ENCODE results near the gene LALBA. TPM values are rescaled to one million over a fixed set of nuclear protein-coding genes. Genes with fewer than 3 reads are reported as not detected.
"Not testable (repeated sequence)": the region's sequence is repeated elsewhere in the genome, so short reads cannot be mapped to it uniquely, and the experiment has no call there.

The LALBA gene
- total RNA-seq, 1 experiment from 2014 or later = not detected

DNA sequence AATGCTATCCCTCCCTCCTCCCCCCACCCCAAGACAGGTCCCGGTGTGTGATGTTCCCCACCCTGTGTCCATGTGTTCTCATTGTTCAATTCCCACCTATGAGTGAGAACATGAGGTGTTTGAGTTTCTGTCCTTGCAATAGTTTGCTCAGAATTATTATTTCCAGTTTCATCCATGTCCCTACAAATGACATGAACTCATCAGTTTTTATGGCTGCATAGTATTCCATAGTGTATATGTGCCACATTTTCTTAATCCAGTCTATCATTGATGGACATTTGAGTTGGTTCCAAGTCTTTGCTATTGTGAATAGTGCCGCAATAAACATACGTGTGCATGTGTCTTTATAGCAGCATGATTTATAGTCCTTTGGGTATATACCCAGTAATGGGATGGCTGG lies 22.8 kb downstream of the LALBA start:
- ATAC-seq; H3K27me3 Mint-ChIP-seq (ENCODE audit: low read depth); CTCF ChIA-PET; H3K4me1 Mint-ChIP-seq; H3K4me3 Mint-ChIP-seq; DNase-seq (ENCODE audit: low spot score); H3K27ac Mint-ChIP-seq; POLR2A ChIA-PET: not testable (repeated sequence)
- Mint-ChIP-seq H3K36me3 (peaks cover 15% of the 10 kb centered on the region; the same call in 1 of the 2 replicates), H3K9me3 (peaks cover 36% of the 10 kb centered on the region)

DNA sequence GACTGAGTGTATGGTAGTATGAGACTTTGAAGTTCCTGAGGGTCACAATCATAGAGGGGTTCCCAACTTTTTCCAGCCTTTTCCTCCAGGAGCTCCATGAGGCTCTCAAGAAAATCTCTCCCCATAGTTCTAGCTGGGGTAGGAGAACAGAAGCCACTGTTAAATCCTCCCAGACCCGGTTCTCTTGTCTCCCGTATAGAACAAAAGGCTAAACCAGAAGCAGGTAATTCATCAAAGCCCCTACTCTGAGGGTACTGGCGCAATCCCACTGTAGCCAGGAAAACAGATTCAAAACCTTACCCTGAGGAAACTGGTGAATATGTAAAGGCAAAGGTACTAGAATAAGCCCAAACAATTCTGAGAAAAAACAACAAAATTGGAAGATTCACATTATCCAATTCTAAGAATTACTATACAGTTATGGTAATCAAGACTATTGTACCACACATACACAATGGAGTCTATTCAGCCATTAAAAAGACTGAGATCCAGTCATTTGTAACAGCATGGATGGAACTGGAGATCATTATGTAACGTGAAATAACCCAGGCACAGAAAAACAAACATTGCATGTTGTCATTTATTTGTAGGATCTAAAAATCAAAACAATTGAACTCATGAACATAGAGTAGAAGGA lies 23.9 kb downstream of the LALBA start:
- peaks cover 26% of the 10 kb centered on the region for H3K9me3 Mint-ChIP-seq
- peaks cover 5% of the 10 kb centered on the region; the same call in 1 of the 2 replicates for H3K36me3 Mint-ChIP-seq
- TF ChIP-seq ZNF317 (CRISPR knock-in tag; IDR thresholded peaks at IDR 0.05; ENCODE audit: borderline replicate concordance, low read depth) (no peak), NR3C1 (CRISPR knock-in tag; conservative IDR thresholded peaks at IDR 0.05; ENCODE audit: low read depth) (no peak), GRHL2 (CRISPR knock-in tag; IDR thresholded peaks at IDR 0.05; ENCODE audit: insufficient replicate concordance, severe bottlenecking) (no peak), ZNF416 (CRISPR knock-in tag; IDR thresholded peaks at IDR 0.05) (no peak)
- TF ChIP-seq, protein P1, sequence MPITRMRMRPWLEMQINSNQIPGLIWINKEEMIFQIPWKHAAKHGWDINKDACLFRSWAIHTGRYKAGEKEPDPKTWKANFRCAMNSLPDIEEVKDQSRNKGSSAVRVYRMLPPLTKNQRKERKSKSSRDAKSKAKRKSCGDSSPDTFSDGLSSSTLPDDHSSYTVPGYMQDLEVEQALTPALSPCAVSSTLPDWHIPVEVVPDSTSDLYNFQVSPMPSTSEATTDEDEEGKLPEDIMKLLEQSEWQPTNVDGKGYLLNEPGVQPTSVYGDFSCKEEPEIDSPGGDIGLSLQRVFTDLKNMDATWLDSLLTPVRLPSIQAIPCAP (CRISPR knock-in tag; IDR thresholded peaks at IDR 0.05) = no peak
- no peaks in the 10 kb centered on the region for H3K4me1 Mint-ChIP-seq
- H3K4me3 Mint-ChIP-seq = no peak overlapping the region
- ATAC-seq = no peak
- CTCF ChIA-PET = no interaction called here
- H3K27ac Mint-ChIP-seq = no peak overlapping the region
- POLR2A ChIA-PET = no interaction called here
- peaks cover 8% of the 10 kb centered on the region for H3K27me3 Mint-ChIP-seq (ENCODE audit: low read depth)
- no peak for DNase-seq (ENCODE audit: low spot score)

DNA sequence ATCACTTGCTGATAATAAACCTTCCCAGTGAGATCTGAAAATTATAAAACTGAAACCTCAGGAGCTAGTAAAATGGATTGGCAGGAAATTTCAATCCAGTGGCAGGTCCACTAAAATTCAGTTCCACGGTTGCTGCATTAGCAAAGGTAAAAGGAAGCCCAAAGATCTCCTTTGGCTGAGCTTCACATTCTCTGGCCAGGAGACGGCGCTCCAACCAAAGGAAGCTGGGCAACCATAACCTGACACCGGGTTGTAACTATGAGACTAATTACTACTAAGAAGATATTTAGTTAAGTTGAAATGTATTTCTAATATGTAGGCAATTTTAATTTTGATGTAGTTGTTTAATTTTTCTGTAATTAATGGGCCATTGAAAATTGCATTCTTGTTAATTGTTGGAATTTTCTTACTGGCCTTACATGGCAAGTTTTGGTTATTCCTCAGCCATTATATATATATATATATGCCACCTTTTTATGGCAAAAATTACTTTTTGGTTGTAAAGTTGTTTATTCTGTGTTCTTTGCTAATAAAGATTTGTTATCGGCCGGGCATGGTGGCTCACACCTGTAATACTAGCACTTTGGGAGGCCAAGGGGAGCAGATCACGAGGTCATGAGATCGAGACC lies 27.4 kb downstream of the LALBA start:
- CTCF ChIA-PET = interaction anchor here (0.6 to 2.8 kb wide), 3 partner anchors 76 to 256 kb away, joined by 3 to 22 read pairs (median 3); no protein-coding TSS in a partner anchor
- Mint-ChIP-seq H3K4me3 (no peak overlapping the region), H3K27ac (no peak overlapping the region), H3K36me3 (no peaks in the 10 kb centered on the region), H3K27me3 (ENCODE audit: low read depth) (peaks cover under 1% of the 10 kb centered on the region; the same call in 1 of the 2 replicates), H3K4me1 (no peaks in the 10 kb centered on the region), H3K9me3 (no peaks in the 10 kb centered on the region)
- no peak for TF ChIP-seq SOX15 (CRISPR knock-in tag; IDR thresholded peaks at IDR 0.05)
- TF ChIP-seq, protein P2, sequence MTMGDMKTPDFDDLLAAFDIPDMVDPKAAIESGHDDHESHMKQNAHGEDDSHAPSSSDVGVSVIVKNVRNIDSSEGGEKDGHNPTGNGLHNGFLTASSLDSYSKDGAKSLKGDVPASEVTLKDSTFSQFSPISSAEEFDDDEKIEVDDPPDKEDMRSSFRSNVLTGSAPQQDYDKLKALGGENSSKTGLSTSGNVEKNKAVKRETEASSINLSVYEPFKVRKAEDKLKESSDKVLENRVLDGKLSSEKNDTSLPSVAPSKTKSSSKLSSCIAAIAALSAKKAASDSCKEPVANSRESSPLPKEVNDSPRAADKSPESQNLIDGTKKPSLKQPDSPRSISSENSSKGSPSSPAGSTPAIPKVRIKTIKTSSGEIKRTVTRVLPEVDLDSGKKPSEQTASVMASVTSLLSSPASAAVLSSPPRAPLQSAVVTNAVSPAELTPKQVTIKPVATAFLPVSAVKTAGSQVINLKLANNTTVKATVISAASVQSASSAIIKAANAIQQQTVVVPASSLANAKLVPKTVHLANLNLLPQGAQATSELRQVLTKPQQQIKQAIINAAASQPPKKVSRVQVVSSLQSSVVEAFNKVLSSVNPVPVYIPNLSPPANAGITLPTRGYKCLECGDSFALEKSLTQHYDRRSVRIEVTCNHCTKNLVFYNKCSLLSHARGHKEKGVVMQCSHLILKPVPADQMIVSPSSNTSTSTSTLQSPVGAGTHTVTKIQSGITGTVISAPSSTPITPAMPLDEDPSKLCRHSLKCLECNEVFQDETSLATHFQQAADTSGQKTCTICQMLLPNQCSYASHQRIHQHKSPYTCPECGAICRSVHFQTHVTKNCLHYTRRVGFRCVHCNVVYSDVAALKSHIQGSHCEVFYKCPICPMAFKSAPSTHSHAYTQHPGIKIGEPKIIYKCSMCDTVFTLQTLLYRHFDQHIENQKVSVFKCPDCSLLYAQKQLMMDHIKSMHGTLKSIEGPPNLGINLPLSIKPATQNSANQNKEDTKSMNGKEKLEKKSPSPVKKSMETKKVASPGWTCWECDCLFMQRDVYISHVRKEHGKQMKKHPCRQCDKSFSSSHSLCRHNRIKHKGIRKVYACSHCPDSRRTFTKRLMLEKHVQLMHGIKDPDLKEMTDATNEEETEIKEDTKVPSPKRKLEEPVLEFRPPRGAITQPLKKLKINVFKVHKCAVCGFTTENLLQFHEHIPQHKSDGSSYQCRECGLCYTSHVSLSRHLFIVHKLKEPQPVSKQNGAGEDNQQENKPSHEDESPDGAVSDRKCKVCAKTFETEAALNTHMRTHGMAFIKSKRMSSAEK (CRISPR knock-in tag; IDR thresholded peaks at IDR 0.05; ENCODE audit: borderline replicate concordance) = no peak
- no peak for TF ChIP-seq JUN (CRISPR knock-in tag; IDR thresholded peaks at IDR 0.05)
- TF ChIP-seq, protein P3, sequence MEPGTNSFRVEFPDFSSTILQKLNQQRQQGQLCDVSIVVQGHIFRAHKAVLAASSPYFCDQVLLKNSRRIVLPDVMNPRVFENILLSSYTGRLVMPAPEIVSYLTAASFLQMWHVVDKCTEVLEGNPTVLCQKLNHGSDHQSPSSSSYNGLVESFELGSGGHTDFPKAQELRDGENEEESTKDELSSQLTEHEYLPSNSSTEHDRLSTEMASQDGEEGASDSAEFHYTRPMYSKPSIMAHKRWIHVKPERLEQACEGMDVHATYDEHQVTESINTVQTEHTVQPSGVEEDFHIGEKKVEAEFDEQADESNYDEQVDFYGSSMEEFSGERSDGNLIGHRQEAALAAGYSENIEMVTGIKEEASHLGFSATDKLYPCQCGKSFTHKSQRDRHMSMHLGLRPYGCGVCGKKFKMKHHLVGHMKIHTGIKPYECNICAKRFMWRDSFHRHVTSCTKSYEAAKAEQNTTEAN (CRISPR knock-in tag; IDR thresholded peaks at IDR 0.05) = no peak
- TF ChIP-seq NR2C2 (CRISPR knock-in tag; IDR thresholded peaks at IDR 0.05) = no peak
- TF ChIP-seq ELF4 (CRISPR knock-in tag; IDR thresholded peaks at IDR 0.05; ENCODE audit: low read depth) = no peak
- no peak for TF ChIP-seq ZNF671 (CRISPR knock-in tag; IDR thresholded peaks at IDR 0.05)
- TF ChIP-seq, protein P4, sequence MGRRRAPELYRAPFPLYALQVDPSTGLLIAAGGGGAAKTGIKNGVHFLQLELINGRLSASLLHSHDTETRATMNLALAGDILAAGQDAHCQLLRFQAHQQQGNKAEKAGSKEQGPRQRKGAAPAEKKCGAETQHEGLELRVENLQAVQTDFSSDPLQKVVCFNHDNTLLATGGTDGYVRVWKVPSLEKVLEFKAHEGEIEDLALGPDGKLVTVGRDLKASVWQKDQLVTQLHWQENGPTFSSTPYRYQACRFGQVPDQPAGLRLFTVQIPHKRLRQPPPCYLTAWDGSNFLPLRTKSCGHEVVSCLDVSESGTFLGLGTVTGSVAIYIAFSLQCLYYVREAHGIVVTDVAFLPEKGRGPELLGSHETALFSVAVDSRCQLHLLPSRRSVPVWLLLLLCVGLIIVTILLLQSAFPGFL (CRISPR knock-in tag; IDR thresholded peaks at IDR 0.05; ENCODE audit: borderline replicate concordance) = no peak
- TF ChIP-seq, protein P1 (CRISPR knock-in tag; IDR thresholded peaks at IDR 0.05) = no peak
- TF ChIP-seq ZNF219 (CRISPR knock-in tag; IDR thresholded peaks at IDR 0.05; ENCODE audit: borderline replicate concordance) = no peak
- TF ChIP-seq ZNF121 (CRISPR knock-in tag; IDR thresholded peaks at IDR 0.05) = no peak
- TF ChIP-seq ZNF138 (CRISPR knock-in tag; conservative IDR thresholded peaks at IDR 0.05) = no peak
- no peak for TF ChIP-seq ZBTB21 (CRISPR knock-in tag; IDR thresholded peaks at IDR 0.05; ENCODE audit: borderline replicate concordance)
- ATAC-seq = no peak
- DNase-seq (ENCODE audit: low spot score) = no peak
- POLR2A ChIA-PET = no interaction called here
